ENCODE results near the gene HIRA.
A peak's percentile ranks its signal among the peaks of the same experiment; 100 is the strongest.

Gene HIRA

GRCh38 chr22:19451570-19451969 is 20.0 kb upstream of the HIRA start:
- Histone ChIP-seq H3K27me3 (ENCODE audit: low read length) (no peaks in the 10 kb centered on the region), H3K79me2 (ENCODE audit: insufficient read depth, low read length) (peaks cover 13% of the 10 kb centered on the region), H2AFZ (ENCODE audit: low read depth, low read length, severe bottlenecking) (no peak overlapping the region), H3K36me3 (ENCODE audit: low read length) (no peaks in the 10 kb centered on the region), H3K9ac (ENCODE audit: low read length) (no peak overlapping the region), H3K9me3 (ENCODE audit: insufficient read depth, low read length) (no peaks in the 10 kb centered on the region), H4K20me1 (ENCODE audit: low read depth, low read length) (no peaks in the 10 kb centered on the region), H3K4me2 (ENCODE audit: low read depth, low read length, poor library complexity, severe bottlenecking) (no peak overlapping the region), H3K4me3 (ENCODE audit: insufficient read depth, low read length, poor library complexity, severe bottlenecking) (no peak overlapping the region), H3F3A (ENCODE audit: insufficient read depth) (0 out of 2 replicates have a peak, but pooled peaks cover 7% of the 10 kb centered on the region), H3K9me2 (replicated peaks; ENCODE audit: insufficient read depth, low read length) (no peaks in the 10 kb centered on the region), H3K27ac (ENCODE audit: low read depth, low read length) (no peak overlapping the region)
- no peak for TF ChIP-seq EZH2phosphoT487 (conservative IDR thresholded peaks at IDR 0.05; ENCODE audit: low read length)
- TF ChIP-seq CTCF (IDR thresholded peaks at IDR 0.05; ENCODE audit: insufficient read depth, low read length, poor library complexity, severe bottlenecking) = no peak

DNA sequence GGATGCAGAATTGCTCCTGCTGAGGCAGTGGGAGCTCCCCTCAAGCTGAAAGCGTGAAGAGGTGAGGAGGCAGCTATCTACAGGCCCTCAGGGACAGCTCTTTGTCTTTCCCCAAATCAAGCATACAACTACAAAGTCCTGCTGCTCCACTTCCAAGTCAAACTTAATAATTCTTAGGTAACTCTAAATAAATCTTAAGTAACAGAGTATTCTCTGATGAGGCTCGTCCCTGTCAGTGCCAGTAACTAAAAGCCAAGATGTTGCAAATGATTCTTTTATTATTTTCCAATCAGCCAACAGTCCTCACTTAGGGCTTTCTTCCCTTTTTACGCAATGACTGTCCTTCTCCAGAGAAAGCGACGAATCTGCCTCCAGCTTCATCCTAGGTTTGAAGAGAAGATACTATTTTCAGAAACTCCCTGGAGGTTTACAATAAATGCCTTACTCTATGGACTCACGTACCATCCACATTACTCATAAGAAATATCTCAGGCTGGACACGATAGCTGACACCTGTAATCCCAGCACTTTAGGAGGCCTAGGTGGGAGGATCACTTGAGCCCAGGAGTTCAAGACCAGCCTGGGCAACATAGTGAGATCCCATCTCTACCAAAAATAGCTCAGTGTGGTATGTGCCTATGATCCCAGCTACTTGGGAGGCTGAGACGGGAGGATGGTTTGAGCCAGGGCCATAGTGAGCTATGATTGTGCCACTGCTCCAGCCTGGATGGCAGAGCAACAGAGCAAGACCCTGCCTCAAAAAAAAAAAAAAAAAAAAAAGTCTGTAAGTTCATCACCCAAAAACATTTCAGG is 19.0 kb upstream of the HIRA start:
- H3K36me3 ChIP-seq (ENCODE audit: low read length) = no peaks in the 10 kb centered on the region
- TF ChIP-seq EZH2phosphoT487 (conservative IDR thresholded peaks at IDR 0.05; ENCODE audit: low read length) (no peak), CTCF (IDR thresholded peaks at IDR 0.05; ENCODE audit: insufficient read depth, low read length, poor library complexity, severe bottlenecking) (no peak)
- H3K9ac ChIP-seq (ENCODE audit: low read length) = no peak overlapping the region

GRCh38 chr22:19449422-19449767 is 17.9 kb upstream of the HIRA start:
- Histone ChIP-seq H3K27ac (ENCODE audit: low read depth, low read length) (no peak overlapping the region), H4K20me1 (ENCODE audit: low read depth, low read length) (no peaks in the 10 kb centered on the region), H3K9me3 (ENCODE audit: insufficient read depth, low read length) (no peaks in the 10 kb centered on the region), H2AFZ (ENCODE audit: low read depth, low read length, severe bottlenecking) (no peak overlapping the region), H3F3A (ENCODE audit: insufficient read depth) (0 out of 2 replicates have a peak, but pooled peaks cover 7% of the 10 kb centered on the region), H3K79me2 (ENCODE audit: insufficient read depth, low read length) (peaks cover 35% of the 10 kb centered on the region), H3K27me3 (ENCODE audit: low read length) (no peaks in the 10 kb centered on the region), H3K4me2 (ENCODE audit: low read depth, low read length, poor library complexity, severe bottlenecking) (peak overlapping the region; percentile 64), H3K4me3 (ENCODE audit: insufficient read depth, low read length, poor library complexity, severe bottlenecking) (no peak overlapping the region), H3K36me3 (ENCODE audit: low read length) (no peaks in the 10 kb centered on the region), H3K9ac (ENCODE audit: low read length) (no peak overlapping the region), H3K9me2 (replicated peaks; ENCODE audit: insufficient read depth, low read length) (no peaks in the 10 kb centered on the region)
- TF ChIP-seq CTCF (IDR thresholded peaks at IDR 0.05; ENCODE audit: insufficient read depth, low read length, poor library complexity, severe bottlenecking) = no peak
- no peak for TF ChIP-seq EZH2phosphoT487 (conservative IDR thresholded peaks at IDR 0.05; ENCODE audit: low read length)

More for the DNA sequence above, 19.0 kb upstream of the HIRA start:
- H3K4me2 ChIP-seq (ENCODE audit: low read depth, low read length, poor library complexity, severe bottlenecking) = no peak overlapping the region
- H4K20me1 ChIP-seq (ENCODE audit: low read depth, low read length) = no peaks in the 10 kb centered on the region
- no peaks in the 10 kb centered on the region for H3K27me3 ChIP-seq (ENCODE audit: low read length)
- H3K27ac ChIP-seq (ENCODE audit: low read depth, low read length) = no peak overlapping the region
- H2AFZ ChIP-seq (ENCODE audit: low read depth, low read length, severe bottlenecking) = no peak overlapping the region
- H3F3A ChIP-seq (ENCODE audit: insufficient read depth) = 0 out of 2 replicates have a peak, but pooled peaks cover 7% of the 10 kb centered on the region
- peaks cover 23% of the 10 kb centered on the region for H3K79me2 ChIP-seq (ENCODE audit: insufficient read depth, low read length)
- H3K9me3 ChIP-seq (ENCODE audit: insufficient read depth, low read length) = no peaks in the 10 kb centered on the region
- no peaks in the 10 kb centered on the region for H3K9me2 ChIP-seq (replicated peaks; ENCODE audit: insufficient read depth, low read length)
- H3K4me3 ChIP-seq (ENCODE audit: insufficient read depth, low read length, poor library complexity, severe bottlenecking) = no peak overlapping the region
